PC-9 (cell line): Measurements from ENCODE around the gene KATNAL1.

Source experiments
- CTCF ChIP-seq: fragments of 200-600 bp; sonication (generic); conservative IDR thresholded peaks from 2 replicates; pipeline ENCODE4 v1.6.1; 2017; ENCODE audit warnings: mixed run types, antibody characterized with exemption, mild to moderate bottlenecking, moderate library complexity
- EZH2 ChIP-seq: fragments of 200-600 bp; sonication (generic); IDR thresholded peaks from 2 replicates; pipeline ENCODE4 v1.8.0; 2017; ENCODE audit warnings: antibody characterized with exemption, low read depth

GRCh38 chr13:30295116-30295515 is 12.2 kb downstream of the KATNAL1 start:
- no peak for TF ChIP-seq CTCF
- TF ChIP-seq EZH2: no peak
